Natural killer cell (primary cell): Measurements from ENCODE around the gene SLC44A5. TPM values are rescaled to one million over a fixed set of nuclear protein-coding genes. Genes with fewer than 3 reads are reported as not detected.
"Not testable (repeated sequence)": the region's sequence is repeated elsewhere in the genome, so short reads cannot be mapped to it uniquely, and the experiment has no call there.

ENCODE experiments used
- ATAC-seq, 3 donors: fragments of 150-1000 bp in 2 of 3; fragments of 200-7000 bp in 1 of 3; cut with Tn5 transposase; 1 replicate in 1 of 3; 2 replicates in 2 of 3; pipeline ENCODE4 v1.10.0; 2021; ENCODE audit warnings: mild to moderate bottlenecking in 2 of 3, moderate library complexity in 2 of 3
- DNase-seq, 2 donors: peaks; one replicate each; pipeline versions ENCODE4 v3.0.0 to v3.0.0-alpha.2; 2013 to 2021; ENCODE audit warnings: mixed read lengths in 1 of 2
- H3K27ac ChIP-seq: one replicate; pipeline ENCODE4 v1.5.1; 2013; ENCODE audit warnings: mild to moderate bottlenecking, low read length
- H3K27me3 ChIP-seq: one replicate; pipeline ENCODE4 v1.6.1; 2013; ENCODE audit warnings: low read length; ENCODE audit not compliant: control insufficient read depth, insufficient read depth
- H3K36me3 ChIP-seq: one replicate; pipeline ENCODE4 v1.6.1; 2013; ENCODE audit warnings: low read length; ENCODE audit not compliant: control insufficient read depth, insufficient read depth
- H3K4me1 ChIP-seq: one replicate; pipeline ENCODE4 v1.6.1; 2013; ENCODE audit warnings: low read length; ENCODE audit not compliant: control insufficient read depth, insufficient read depth
- H3K4me3 ChIP-seq: one replicate; pipeline ENCODE4 v1.5.1; 2013; ENCODE audit warnings: low read length
- H3K9me3 ChIP-seq: one replicate; pipeline ENCODE4 v1.6.1; 2013; ENCODE audit warnings: low read length; ENCODE audit not compliant: control insufficient read depth, insufficient read depth
- H3K27ac Mint-ChIP-seq, 2 donors: one replicate each; pipeline ENCODE4 v1.8.0; 2022; ENCODE audit warnings: mild to moderate bottlenecking in 2 of 2, mixed read lengths in 2 of 2, moderate library complexity in 1 of 2
- H3K27me3 Mint-ChIP-seq, 2 donors: one replicate each; pipeline ENCODE4 v1.8.0; 2022; ENCODE audit warnings: low read depth in 2 of 2, mixed read lengths in 2 of 2
- H3K36me3 Mint-ChIP-seq: one replicate; pipeline ENCODE4 v1.8.0; 2022; ENCODE audit warnings: mixed read lengths
- H3K4me1 Mint-ChIP-seq, 2 donors: one replicate each; pipeline ENCODE4 v1.8.0; 2022; ENCODE audit warnings: mixed read lengths in 2 of 2
- H3K4me3 Mint-ChIP-seq: one replicate; pipeline ENCODE4 v1.8.0; 2022; ENCODE audit warnings: mild to moderate bottlenecking, moderate library complexity, mixed read lengths
- H3K9me3 Mint-ChIP-seq, 2 donors: one replicate each; pipeline ENCODE4 v1.8.0; 2022; ENCODE audit warnings: mixed read lengths in 2 of 2
- WGBS: methylation state at CpG from one replicate; pipeline ENCODE4 v1.1.7; 2013; ENCODE audit warnings: missing lambda C conversion rate; ENCODE audit not compliant: insufficient coverage; 5-methylcytosine and 5-hydroxymethylcytosine counted together
- intact Hi-C: fragments of 100-400 bp; cut with micrococcal nuclease; formaldehyde crosslinking; loops from one replicate; pipeline ENCODE4 v1.14.2; 2022
- total RNA-seq, 4 donors: library from RNA; stranded (reverse); fragments of 120-200 nt in 1 of 4; gene quantifications; one replicate each; pipeline versions ENCODE4 v1.2.3 to v1.2.4, GENCODE V29; 2013 to 2022
- TF ChIP-seq, protein P1 (sequence below): fragments of 200-600 bp; IDR thresholded peaks from one replicate; pipeline ENCODE4 v1.8.0; 2022; ENCODE audit warnings: antibody characterized with exemption

Gene SLC44A5
- total RNA-seq, 3 donors from 2014 or later (not counting 1 experiment from before 2014, with no cell fraction given) = 0.15 to 1.2 TPM; not detected in 1

DNA sequence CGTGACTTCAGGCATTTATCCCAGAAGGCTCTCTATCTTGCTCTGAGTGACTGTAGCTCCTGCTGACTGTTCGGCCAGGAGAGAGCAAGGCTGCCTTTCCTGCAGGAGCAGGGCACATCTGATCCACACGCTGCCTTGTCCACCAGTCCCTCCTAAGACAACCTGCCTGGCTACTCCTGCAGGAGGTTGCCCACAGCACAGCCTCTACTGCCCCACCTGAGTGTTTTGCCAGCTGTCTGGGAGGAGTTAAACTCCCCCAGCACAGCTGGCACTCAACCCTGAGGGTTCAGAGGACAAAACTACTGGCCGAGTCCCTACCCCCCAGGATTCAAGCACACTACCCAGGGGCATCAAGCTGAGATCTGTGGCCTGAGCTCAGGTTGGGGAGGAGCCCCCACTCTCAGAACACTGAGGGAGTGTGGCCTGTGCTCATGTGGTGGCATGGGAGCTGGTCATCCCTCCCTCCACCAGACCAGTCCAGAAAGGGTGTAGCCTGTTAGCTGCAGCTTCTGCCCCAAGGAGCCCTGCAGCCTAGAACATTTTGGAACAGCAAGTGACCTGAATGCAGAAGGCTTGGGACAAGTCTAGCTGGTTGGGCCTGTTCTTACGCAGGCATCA, 237.3 kb downstream of the SLC44A5 start:
- H3K4me1 Mint-ChIP-seq = no peaks in the 10 kb centered on the region
- peaks cover 5% of the 10 kb centered on the region in 2 donors for H3K9me3 Mint-ChIP-seq
- no peaks in the 10 kb centered on the region for H3K9me3 ChIP-seq
- no peaks in the 10 kb centered on the region for H3K36me3 ChIP-seq
- no peaks in the 10 kb centered on the region for H3K27me3 ChIP-seq
- no peak for ATAC-seq
- no peaks in the 10 kb centered on the region for H3K27me3 Mint-ChIP-seq
- H3K27ac Mint-ChIP-seq = no peak overlapping the region
- H3K4me3 Mint-ChIP-seq = no peak overlapping the region
- no peak overlapping the region for H3K4me3 ChIP-seq
- intact Hi-C loops = no loop called here
- no peaks in the 10 kb centered on the region for H3K4me1 ChIP-seq
- TF ChIP-seq, protein P1, sequence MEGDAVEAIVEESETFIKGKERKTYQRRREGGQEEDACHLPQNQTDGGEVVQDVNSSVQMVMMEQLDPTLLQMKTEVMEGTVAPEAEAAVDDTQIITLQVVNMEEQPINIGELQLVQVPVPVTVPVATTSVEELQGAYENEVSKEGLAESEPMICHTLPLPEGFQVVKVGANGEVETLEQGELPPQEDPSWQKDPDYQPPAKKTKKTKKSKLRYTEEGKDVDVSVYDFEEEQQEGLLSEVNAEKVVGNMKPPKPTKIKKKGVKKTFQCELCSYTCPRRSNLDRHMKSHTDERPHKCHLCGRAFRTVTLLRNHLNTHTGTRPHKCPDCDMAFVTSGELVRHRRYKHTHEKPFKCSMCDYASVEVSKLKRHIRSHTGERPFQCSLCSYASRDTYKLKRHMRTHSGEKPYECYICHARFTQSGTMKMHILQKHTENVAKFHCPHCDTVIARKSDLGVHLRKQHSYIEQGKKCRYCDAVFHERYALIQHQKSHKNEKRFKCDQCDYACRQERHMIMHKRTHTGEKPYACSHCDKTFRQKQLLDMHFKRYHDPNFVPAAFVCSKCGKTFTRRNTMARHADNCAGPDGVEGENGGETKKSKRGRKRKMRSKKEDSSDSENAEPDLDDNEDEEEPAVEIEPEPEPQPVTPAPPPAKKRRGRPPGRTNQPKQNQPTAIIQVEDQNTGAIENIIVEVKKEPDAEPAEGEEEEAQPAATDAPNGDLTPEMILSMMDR = no peak
- no peak for DNase-seq
- H3K27ac ChIP-seq = no peak overlapping the region
- no peaks in the 10 kb centered on the region for H3K36me3 Mint-ChIP-seq
- WGBS = 87% methylated on average over 5 of the region's 5 CpGs

DNA sequence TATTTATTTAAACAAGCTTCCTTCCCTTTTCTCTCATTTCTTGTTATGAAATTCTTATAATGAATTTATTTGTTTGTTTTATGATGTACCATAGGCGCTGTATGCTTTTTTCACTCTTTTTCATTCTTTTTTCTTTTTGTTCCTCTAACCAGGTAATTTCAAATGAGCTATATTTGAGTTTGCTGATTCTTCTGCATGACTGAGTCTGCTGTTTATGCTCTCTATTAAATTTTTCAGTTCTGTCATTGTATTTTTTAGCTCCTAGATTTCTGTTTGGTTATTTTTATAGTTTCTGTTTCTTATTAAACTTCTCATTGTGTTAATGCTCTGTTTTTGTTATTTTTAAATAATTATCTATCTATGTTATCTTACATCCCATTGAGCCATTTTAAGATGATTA, 244.3 kb downstream of the SLC44A5 start:
- WGBS = no CpG with 5 or more reads among the region's 1 CpG
- Histone ChIP-seq H3K9me3 (peaks cover 9% of the 10 kb centered on the region), H3K4me3 (no peak overlapping the region), H3K36me3 (no peaks in the 10 kb centered on the region), H3K27ac (no peak overlapping the region), H3K27me3 (no peaks in the 10 kb centered on the region), H3K4me1 (no peaks in the 10 kb centered on the region)
- ATAC-seq (no peak), DNase-seq (no peak)
- H3K27me3 Mint-ChIP-seq = no peaks in the 10 kb centered on the region
- TF ChIP-seq, protein P1 = no peak
- H3K4me3 Mint-ChIP-seq = no peak overlapping the region
- no peak overlapping the region for H3K27ac Mint-ChIP-seq
- no peaks in the 10 kb centered on the region for H3K4me1 Mint-ChIP-seq
- peaks cover 10% of the 10 kb centered on the region for H3K36me3 Mint-ChIP-seq
- intact Hi-C loops = no loop called here
- H3K9me3 Mint-ChIP-seq = peaks cover 11 to 12% of the 10 kb centered on the region in 2 donors

DNA sequence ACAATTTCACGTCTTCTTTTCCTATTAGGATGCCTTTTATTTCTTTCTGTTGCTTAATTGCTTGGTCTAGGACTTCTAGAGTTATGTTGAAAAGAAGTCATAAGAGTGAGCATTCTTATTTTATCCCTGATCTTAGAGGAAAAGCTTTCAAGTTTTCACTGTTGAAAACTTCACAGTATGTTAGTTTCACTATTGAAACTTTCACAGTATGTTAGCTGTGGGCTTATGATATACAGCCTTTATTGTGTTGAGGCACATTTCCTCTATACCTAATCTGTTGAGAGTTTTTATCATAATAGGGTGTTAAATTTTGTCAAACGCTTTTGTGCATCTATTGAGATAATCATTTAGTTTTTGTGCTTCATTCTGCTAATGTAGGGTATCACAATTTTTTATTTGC, 249.7 kb downstream of the SLC44A5 start:
- H3K27me3 Mint-ChIP-seq = no peaks in the 10 kb centered on the region
- H3K4me1 Mint-ChIP-seq = no peaks in the 10 kb centered on the region
- no peak overlapping the region for H3K4me3 Mint-ChIP-seq
- peaks cover under 1% of the 10 kb centered on the region for H3K36me3 Mint-ChIP-seq
- H3K9me3 Mint-ChIP-seq = peaks cover 6 to 13% of the 10 kb centered on the region in 2 donors
- DNase-seq = no peak
- H3K4me3 ChIP-seq = no peak overlapping the region
- H3K9me3 ChIP-seq = no peaks in the 10 kb centered on the region
- no peak for ATAC-seq
- no peaks in the 10 kb centered on the region for H3K36me3 ChIP-seq
- no peak overlapping the region for H3K27ac Mint-ChIP-seq
- H3K27ac ChIP-seq = no peak overlapping the region
- intact Hi-C loops = no loop called here
- no peaks in the 10 kb centered on the region for H3K27me3 ChIP-seq
- WGBS = no CpG with 5 or more reads among the region's 2 CpGs
- TF ChIP-seq, protein P1 = no peak
- H3K4me1 ChIP-seq = no peaks in the 10 kb centered on the region

DNA sequence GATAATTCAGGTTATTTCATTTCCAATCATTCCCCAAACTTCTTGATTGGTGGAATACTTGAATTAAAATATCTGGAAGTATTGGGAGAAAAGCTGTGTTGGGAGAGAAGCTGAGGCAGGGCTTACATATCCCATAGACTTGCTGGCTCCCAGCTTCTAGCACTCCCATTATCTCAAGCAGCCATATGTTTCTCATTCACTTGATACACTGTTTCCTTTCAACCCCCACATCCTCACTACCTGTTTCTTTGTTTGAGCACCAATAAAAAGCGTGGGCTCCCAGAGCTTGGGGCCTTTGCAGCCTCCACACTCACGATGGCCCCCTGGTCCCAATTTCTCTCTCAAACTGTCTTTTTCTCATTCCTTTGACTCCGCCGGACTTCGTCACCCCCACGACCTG, 256.6 kb downstream of the SLC44A5 start:
- H3K36me3 Mint-ChIP-seq, H3K4me1 Mint-ChIP-seq, H3K36me3 ChIP-seq, DNase-seq, H3K9me3 ChIP-seq, H3K27me3 ChIP-seq, intact Hi-C loops, H3K4me1 ChIP-seq, H3K4me3 ChIP-seq, H3K27me3 Mint-ChIP-seq, H3K4me3 Mint-ChIP-seq, H3K27ac Mint-ChIP-seq, ATAC-seq, H3K27ac ChIP-seq: not testable (repeated sequence)
- peaks cover 7 to 12% of the 10 kb centered on the region in 2 donors for H3K9me3 Mint-ChIP-seq
- 78% methylated on average over 6 of the region's 6 CpGs for WGBS
